HepG2 (cell line): Measurements from ENCODE around the gene UGT1A7. TPM values are rescaled to one million over a fixed set of nuclear protein-coding genes. Genes with fewer than 3 reads are reported as not detected.
A peak's percentile ranks its signal among the peaks of the same experiment; 100 is the strongest.

Experiments
- ATAC-seq: fragments of 200-7000 bp; cut with Tn5 transposase; 3 replicates; pipeline ENCODE4 v1.9.1; 2020; ENCODE audit warnings: mild to moderate bottlenecking, moderate library complexity
- BruUV-seq: library from RNA; stranded (reverse); fragments of 400-500 nt; replicated peaks from 2 replicates; lab custom pipeline; 2021; lab: Mats Ljungman, UMichigan
- CTCF ChIA-PET: fragments of 300-600 bp; formaldehyde crosslinking; extraction: SDS; loops from one replicate; lab custom pipeline; 2021; ENCODE audit warnings: low total read pairs, inconsistent platforms, low intra/inter-chr PET ratio; lab: Yijun Ruan, JAX
- POLR2A ChIA-PET: fragments of 350-600 bp; sonication (Branson Sonifier 250); formaldehyde crosslinking; loops from one replicate; lab custom pipeline; 2020; ENCODE audit warnings: antibody characterized with exemption, inconsistent platforms; lab: Yijun Ruan, JAX
- DNase-seq: peaks from one replicate; pipeline ENCODE4 v3.0.0-alpha.2; 2015; ENCODE audit warnings: low spot score
- FAIRE-seq: peaks from 3 replicates; lab custom pipeline; 2011; peaks lifted over from hg19 to GRCh38; lab: Jason Lieb, UNC
- H2AFZ ChIP-seq: one replicate; pipeline ENCODE4 v1.6.1; 2011; ENCODE audit warnings: low read length, inconsistent platforms
- H3K27ac ChIP-seq: fragments of 300-600 bp; 3 replicates; pipeline ENCODE4 v1.8.0; 2011; ENCODE audit warnings: mixed run types, mild to moderate bottlenecking, mixed read lengths, low read length, inconsistent platforms; ENCODE audit not compliant: insufficient read depth; ENCODE audit errors: extremely low read length
- H3K27me3 ChIP-seq, 2 experiments: fragments of 200-600 bp in 1 of 2; 2 replicates in 1 of 2; 3 replicates in 1 of 2; pipeline versions ENCODE4 v1.6.0 to v1.8.0; 2011; ENCODE audit warnings: low read length in 2 of 2, mild to moderate bottlenecking in 2 of 2, moderate library complexity in 2 of 2, inconsistent platforms in 1 of 2; ENCODE audit not compliant: insufficient read depth in 2 of 2, control insufficient read depth in 1 of 2
- H3K36me3 ChIP-seq, 2 experiments: fragments of 200-600 bp in 1 of 2; replicated peaks in 1 of 2; 2 replicates in 1 of 2; 3 replicates in 1 of 2; pipeline versions ENCODE4 v1.5.1 to v1.8.0; 2011; ENCODE audit warnings: low read length in 2 of 2, inconsistent platforms in 1 of 2; ENCODE audit not compliant: insufficient read depth in 2 of 2, control insufficient read depth in 1 of 2
- H3K4me1 ChIP-seq: 2 replicates; pipeline ENCODE4 v1.5.1; 2012; ENCODE audit warnings: low read length, inconsistent platforms; ENCODE audit not compliant: insufficient read depth
- H3K4me2 ChIP-seq: 2 replicates; pipeline ENCODE4 v1.6.0; 2011; ENCODE audit warnings: low read depth, low read length, inconsistent platforms
- H3K4me3 ChIP-seq, 3 experiments: fragments of 200-600 bp in 1 of 3; sonication (generic), shearing (Covaris generic) in 1 of 3; replicated peaks in 1 of 3; 2 replicates each; pipeline ENCODE4 v1.5.1; 2011 to 2016; ENCODE audit warnings: low read length in 3 of 3, inconsistent platforms in 2 of 3, low read depth in 2 of 3, mild to moderate bottlenecking in 2 of 3, control low read depth in 1 of 3, mixed read lengths in 1 of 3; ENCODE audit not compliant: insufficient read depth in 1 of 3
- H3K79me2 ChIP-seq: one replicate; pipeline ENCODE4 v1.6.1; 2011; ENCODE audit warnings: low read length, inconsistent platforms; ENCODE audit not compliant: insufficient read depth
- H3K9ac ChIP-seq: 2 replicates; pipeline ENCODE4 v1.6.0; 2011; ENCODE audit warnings: mild to moderate bottlenecking, low read depth, low read length, inconsistent platforms; ENCODE audit not compliant: insufficient read depth
- H3K9me3 ChIP-seq: 2 replicates; pipeline ENCODE4 v1.5.1; 2012; ENCODE audit warnings: mild to moderate bottlenecking, low read length
- H4K20me1 ChIP-seq: 2 replicates; pipeline ENCODE4 v1.6.0; 2011; ENCODE audit warnings: inconsistent platforms, mild to moderate bottlenecking, low read length, moderate library complexity; ENCODE audit not compliant: insufficient read depth
- CEBPB ChIP-seq: IDR thresholded peaks from 2 replicates; pipeline ENCODE4 v1.6.1; 2011; ENCODE audit warnings: low read depth, low read length, improper control_type of control experiment, borderline replicate concordance
- FOSL1 ChIP-seq: sonication (generic); formaldehyde crosslinking; IDR thresholded peaks from 2 replicates; pipeline ENCODE4 v1.9.0; 2021; ENCODE audit warnings: missing genetic modification reagents, borderline replicate concordance
- KAT7 ChIP-seq: IDR thresholded peaks from 2 replicates; pipeline ENCODE4 v1.6.1; 2018; ENCODE audit warnings: borderline replicate concordance, missing compliant biosample characterization
- KLF13 ChIP-seq: sonication (generic); formaldehyde crosslinking; IDR thresholded peaks from 2 replicates; pipeline ENCODE4 v1.4.0; 2020; ENCODE audit warnings: mild to moderate bottlenecking, missing genetic modification reagents
- NFYC ChIP-seq: IDR thresholded peaks from 2 replicates; pipeline ENCODE4 v1.6.1; 2016; ENCODE audit warnings: missing genetic modification reagents, missing compliant biosample characterization
- SP1 ChIP-seq, 2 experiments: fragments of 450-650 bp in 1 of 2; sonication (generic) in 1 of 2; formaldehyde crosslinking in 1 of 2; IDR thresholded peaks; 2 replicates each; pipeline versions ENCODE4 v1.4.0 to v1.6.1; 2016 to 2020; ENCODE audit warnings: missing genetic modification reagents in 1 of 2
- THRA ChIP-seq: sonication (generic); formaldehyde crosslinking; IDR thresholded peaks from 2 replicates; pipeline ENCODE4 v1.4.0; 2020; ENCODE audit warnings: missing genetic modification reagents, borderline replicate concordance
- TOE1 ChIP-seq: sonication (generic); formaldehyde crosslinking; IDR thresholded peaks from 2 replicates; pipeline ENCODE4 v1.4.0; 2020; ENCODE audit warnings: mild to moderate bottlenecking, missing genetic modification reagents
- ZBTB8A ChIP-seq: sonication (generic); formaldehyde crosslinking; IDR thresholded peaks from 2 replicates; pipeline ENCODE4 v1.4.0; 2020; ENCODE audit warnings: mild to moderate bottlenecking, low read depth, missing genetic modification reagents, borderline replicate concordance
- ZFYVE20 ChIP-seq: sonication (generic); formaldehyde crosslinking; IDR thresholded peaks from 2 replicates; pipeline ENCODE4 v1.8.0; 2023; ENCODE audit warnings: low read depth, mild to moderate bottlenecking, moderate library complexity, missing genetic modification reagents, borderline replicate concordance
- ZNF12 ChIP-seq: sonication (generic); formaldehyde crosslinking; IDR thresholded peaks from 2 replicates; pipeline ENCODE4 v1.5.0; 2020; ENCODE audit warnings: missing genetic modification reagents
- ZNF230 ChIP-seq: sonication (generic); formaldehyde crosslinking; IDR thresholded peaks from 2 replicates; pipeline ENCODE4 v1.4.0; 2020; ENCODE audit warnings: mild to moderate bottlenecking, missing genetic modification reagents
- ZNF672 ChIP-seq: sonication (generic); formaldehyde crosslinking; IDR thresholded peaks from 2 replicates; pipeline ENCODE4 v1.8.1; 2022; ENCODE audit warnings: missing genetic modification reagents
- WGBS: methylation state at CpG from one replicate; pipeline ENCODE4 v1.1.6; 2017; ENCODE audit warnings: low lambda C conversion rate; 5-methylcytosine and 5-hydroxymethylcytosine counted together
- in situ Hi-C: cut with HindIII; loops from 2 replicates; pipeline ENCODE4 v1.10.0; 2017; ENCODE audit warnings: low pct_unique_long_range_greater_than_20kb; ENCODE audit not compliant: extremely low pct_ligation_motif_present
- intact Hi-C: fragments of 100-400 bp; cut with micrococcal nuclease; formaldehyde crosslinking; loops from one replicate; pipeline ENCODE4 v1.10.0; 2022; ENCODE audit not compliant: unreplicated experiment
- polyA plus RNA-seq, 8 experiments: library from polyadenylated mRNA; depleted of rRNA in 3 of 8; stranded (reverse) in 7 of 8; unstranded in 1 of 8; fragments of >200 nt; fragmentation: Illumina TruSeq in 4 of 8; extraction: Trizol in 4 of 8; gene quantifications; 2 replicates each; pipeline versions ENCODE4 v1.2.1 to v1.2.3, GENCODE V29; 2011 to 2016; ENCODE audit warnings: low read depth in 4 of 8, missing spikeins in 1 of 8, mixed read lengths in 1 of 8; ENCODE audit not compliant: insufficient read depth in 1 of 8
- total RNA-seq, 5 experiments: library from RNA; depleted of rRNA; stranded (reverse); fragments of >200 nt; fragmentation: Illumina TruSeq; extraction: Trizol; gene quantifications; 2 replicates each; pipeline ENCODE4 v1.2.3, GENCODE V29; 2016; ENCODE audit warnings: low read depth in 1 of 5

The UGT1A7 gene
- total and polyA plus RNA-seq, 2 of the 13 experiments (the other 11 are each of a cell fraction or from before 2014, with no cell fraction given), result not detected

GRCh38 chr2:233821709-233822100 lies 140.0 kb downstream of the UGT1A7 start (continued):
- TF ChIP-seq ZFYVE20 (CRISPR knock-in tag) (no peak), KAT7 (CRISPR knock-in tag) (no peak)
- TF ChIP-seq, all 625 proteins: peak for 0

- in situ Hi-C loops (no loop called here), intact Hi-C loops (no loop called here)
- TF ChIP-seq ZBTB8A, result no peak
- no peak for TF ChIP-seq TOE1 (CRISPR knock-in tag)
- TF ChIP-seq THRA (CRISPR knock-in tag), result no peak
- TF ChIP-seq FOSL1 (CRISPR knock-in tag), result no peak
- TF ChIP-seq ZNF230 (CRISPR knock-in tag), result no peak
- TF ChIP-seq SP1 (IDR thresholded peaks at IDR 0.05), result no peak
- TF ChIP-seq SP1 (CRISPR knock-in tag; IDR thresholded peaks at IDR 0.05), result no peak
- TF ChIP-seq CEBPB, result no peak
- TF ChIP-seq ZNF12 (CRISPR knock-in tag), result no peak
- no peak for TF ChIP-seq KLF13 (CRISPR knock-in tag)
- no peak for TF ChIP-seq ZNF672 (CRISPR knock-in tag)
- no peak for TF ChIP-seq NFYC
- Histone ChIP-seq H3K9ac (no peak overlapping the region), H3K4me3 (no peak overlapping the region), H3K4me2 (no peak overlapping the region), H3K36me3 (no peaks in the 10 kb centered on the region), H4K20me1 (no peaks in the 10 kb centered on the region), H3K27ac (no peak overlapping the region), H3K4me1 (peaks cover 16% of the 10 kb centered on the region), H3K9me3 (no peaks in the 10 kb centered on the region), H3K79me2 (no peaks in the 10 kb centered on the region), H2AFZ (no peak overlapping the region), H3K27me3 (peaks cover 8 to 27% of the 10 kb centered on the region in 2 experiments)
- FAIRE-seq (no peak), DNase-seq (no peak), ATAC-seq (peak; percentile 4; the same call in 1 of the 3 replicates)
- ChIA-PET CTCF (no interaction called here), POLR2A (no interaction called here)
- no TSS peak for BruUV-seq
- WGBS, result 74% methylated on average over 13 of the region's 21 CpGs
Measured at GRCh38 chr2:233822101-233822771, 140.5 kb downstream of the UGT1A7 start.

Other genes with a start within 250 kb of the UGT1A7 start
- 41.0 and 57.2 TPM in 2 replicates for gene USP40, start 115.1 kb upstream of the UGT1A7 start, total RNA-seq (2016; rRNA removed; fragmentation: Illumina TruSeq; extraction: Trizol)
- gene USP40, start 115.1 kb upstream of the UGT1A7 start, polyA plus RNA-seq (2011; rRNA removed), result 40.2 and 46.3 TPM in 2 replicates
- not detected in 2 replicates for gene UGT1A8, start 64.3 kb upstream of the UGT1A7 start, total RNA-seq (2016; rRNA removed; fragmentation: Illumina TruSeq; extraction: Trizol)
- gene UGT1A8, start 64.3 kb upstream of the UGT1A7 start, polyA plus RNA-seq (2011; rRNA removed), result not detected in 2 replicates
- gene UGT1A10, start 45.5 kb upstream of the UGT1A7 start, total RNA-seq (2016; rRNA removed; fragmentation: Illumina TruSeq; extraction: Trizol), result 0.10 TPM in 1 of 2 replicates, not detected in the other
- 0.07 TPM in 1 of 2 replicates, not detected in the other for gene UGT1A10, start 45.5 kb upstream of the UGT1A7 start, polyA plus RNA-seq (2011; rRNA removed)
- gene UGT1A9, start 10.0 kb upstream of the UGT1A7 start, total RNA-seq (2016; rRNA removed; fragmentation: Illumina TruSeq; extraction: Trizol), result not detected in 2 replicates
- 0.07 TPM in 1 of 2 replicates, not detected in the other for gene UGT1A9, start 10.0 kb upstream of the UGT1A7 start, polyA plus RNA-seq (2011; rRNA removed)
- not detected in 2 replicates for gene UGT1A6, start 11.0 kb downstream of the UGT1A7 start, total RNA-seq (2016; rRNA removed; fragmentation: Illumina TruSeq; extraction: Trizol)
- gene UGT1A6, start 11.0 kb downstream of the UGT1A7 start, polyA plus RNA-seq (2011; rRNA removed), result 0.25 and 0.35 TPM in 2 replicates
- not detected in 2 replicates for gene UGT1A5, start 31.0 kb downstream of the UGT1A7 start, total RNA-seq (2016; rRNA removed; fragmentation: Illumina TruSeq; extraction: Trizol)
- not detected in 2 replicates for gene UGT1A5, start 31.0 kb downstream of the UGT1A7 start, polyA plus RNA-seq (2011; rRNA removed)
- gene UGT1A4, start 36.8 kb downstream of the UGT1A7 start, total RNA-seq (2016; rRNA removed; fragmentation: Illumina TruSeq; extraction: Trizol), result not detected in 2 replicates
- gene UGT1A4, start 36.8 kb downstream of the UGT1A7 start, polyA plus RNA-seq (2011; rRNA removed), result not detected in 2 replicates
- gene UGT1A3, start 47.1 kb downstream of the UGT1A7 start, total RNA-seq (2016; rRNA removed; fragmentation: Illumina TruSeq; extraction: Trizol), result 0.11 TPM in 1 of 2 replicates, not detected in the other
- gene UGT1A3, start 47.1 kb downstream of the UGT1A7 start, polyA plus RNA-seq (2011; rRNA removed), result 0.39 TPM in 1 of 2 replicates, not detected in the other
- 0.22 and 0.69 TPM in 2 replicates for gene UGT1A1, start 78.4 kb downstream of the UGT1A7 start, total RNA-seq (2016; rRNA removed; fragmentation: Illumina TruSeq; extraction: Trizol)
- gene UGT1A1, start 78.4 kb downstream of the UGT1A7 start, polyA plus RNA-seq (2011; rRNA removed), result 0.75 and 3.6 TPM in 2 replicates
- 0.04 TPM in 1 of 2 replicates, not detected in the other for gene MROH2A, start 96.4 kb downstream of the UGT1A7 start, total RNA-seq (2016; rRNA removed; fragmentation: Illumina TruSeq; extraction: Trizol)
- 0.03 and 0.07 TPM in 2 replicates for gene MROH2A, start 96.4 kb downstream of the UGT1A7 start, polyA plus RNA-seq (2011; rRNA removed)
- 36.3 and 45.9 TPM in 2 replicates for gene HJURP, start 172.6 kb downstream of the UGT1A7 start, total RNA-seq (2016; rRNA removed; fragmentation: Illumina TruSeq; extraction: Trizol)
- gene HJURP, start 172.6 kb downstream of the UGT1A7 start, polyA plus RNA-seq (2011; rRNA removed), result 26.0 and 43.9 TPM in 2 replicates
- gene TRPM8, start 235.5 kb downstream of the UGT1A7 start, total RNA-seq (2016; rRNA removed; fragmentation: Illumina TruSeq; extraction: Trizol), result not detected in 2 replicates
- gene TRPM8, start 235.5 kb downstream of the UGT1A7 start, polyA plus RNA-seq (2011; rRNA removed), result 0.08 and 0.12 TPM in 2 replicates